ENCODE data around the gene B3GNT5. TPM values are rescaled to one million over a fixed set of nuclear protein-coding genes. Genes with fewer than 3 reads are reported as not detected.

B3GNT5 gene
- total and polyA plus RNA-seq, 3 donors from 2014 or later: 5.9 to 18.3 (median 6.3) TPM

DNA sequence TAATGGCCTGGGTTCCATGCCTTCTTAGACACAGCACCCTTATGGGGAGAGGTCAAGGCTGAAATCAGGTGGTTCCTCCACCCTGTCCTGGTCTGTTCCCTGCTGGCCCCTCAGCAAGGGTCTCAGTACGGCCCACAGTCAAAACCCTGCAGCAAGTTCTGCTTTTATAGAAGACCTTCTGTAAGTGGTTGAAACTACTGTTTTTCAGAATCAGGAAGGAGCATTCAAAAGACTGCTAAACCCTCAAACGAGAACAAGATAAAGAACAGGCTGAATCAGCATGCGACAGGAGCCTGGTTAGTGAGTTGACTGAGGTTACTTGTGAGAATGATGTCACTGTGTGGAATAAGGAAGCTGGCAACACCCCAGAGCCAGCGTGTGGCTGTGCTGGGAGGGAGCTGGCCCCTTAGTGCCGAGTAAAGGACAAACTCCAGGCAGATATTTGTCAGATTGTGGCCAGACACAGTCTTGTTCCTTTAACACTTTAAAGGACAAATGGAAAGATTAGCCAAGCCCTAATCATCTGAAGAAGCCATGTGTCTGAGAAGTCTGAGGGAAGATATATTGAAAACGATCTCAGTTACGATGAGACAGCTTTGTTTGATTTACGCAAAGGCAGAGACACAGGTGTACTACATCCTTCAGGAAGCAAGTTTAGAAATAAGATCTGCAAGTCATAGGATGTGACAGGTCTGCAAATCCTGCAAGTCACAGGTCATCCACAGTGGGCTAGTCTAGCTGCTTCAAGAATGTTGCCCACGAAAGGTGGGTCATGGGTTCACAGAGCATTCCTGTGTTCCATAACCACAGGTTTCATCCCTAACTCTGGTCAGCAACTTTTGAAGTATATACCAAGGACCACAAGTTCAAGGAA, 54.0 kb downstream of the B3GNT5 start:
- DNase-seq: peak; percentile 53
- H3K27ac ChIP-seq: no peak overlapping the region

DNA sequence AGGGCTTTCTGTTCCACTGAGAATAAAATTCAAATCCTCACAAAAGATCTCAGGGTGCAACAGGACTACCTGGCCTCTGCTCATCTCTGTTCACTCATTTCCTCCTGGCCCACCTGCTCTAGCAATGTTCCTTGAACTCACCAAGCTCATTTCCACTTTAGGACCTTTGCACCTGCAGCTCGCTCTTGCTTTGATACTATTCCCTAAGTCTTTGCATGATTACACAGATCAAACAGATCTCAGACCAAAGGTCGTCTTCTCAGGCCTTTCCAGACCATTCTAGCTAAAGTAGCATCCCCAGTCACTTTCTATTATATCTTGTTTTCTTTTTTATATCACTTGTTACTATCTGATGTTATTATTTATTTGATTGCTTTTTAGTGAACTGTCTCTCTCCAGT, 54.7 kb downstream of the B3GNT5 start:
- Histone ChIP-seq H3K27me3 (no peaks in the 10 kb centered on the region), H3K9me3 (no peaks in the 10 kb centered on the region), H3K27ac (no peak overlapping the region), H3K4me1 (no peaks in the 10 kb centered on the region), H3K36me3 (ENCODE audit: low read depth, missing control alignments) (no peaks in the 10 kb centered on the region), H3K4me3 (no peak overlapping the region)
- no peak for TF ChIP-seq POLR2A (IDR thresholded peaks at IDR 0.05)
- TF ChIP-seq, protein P1, sequence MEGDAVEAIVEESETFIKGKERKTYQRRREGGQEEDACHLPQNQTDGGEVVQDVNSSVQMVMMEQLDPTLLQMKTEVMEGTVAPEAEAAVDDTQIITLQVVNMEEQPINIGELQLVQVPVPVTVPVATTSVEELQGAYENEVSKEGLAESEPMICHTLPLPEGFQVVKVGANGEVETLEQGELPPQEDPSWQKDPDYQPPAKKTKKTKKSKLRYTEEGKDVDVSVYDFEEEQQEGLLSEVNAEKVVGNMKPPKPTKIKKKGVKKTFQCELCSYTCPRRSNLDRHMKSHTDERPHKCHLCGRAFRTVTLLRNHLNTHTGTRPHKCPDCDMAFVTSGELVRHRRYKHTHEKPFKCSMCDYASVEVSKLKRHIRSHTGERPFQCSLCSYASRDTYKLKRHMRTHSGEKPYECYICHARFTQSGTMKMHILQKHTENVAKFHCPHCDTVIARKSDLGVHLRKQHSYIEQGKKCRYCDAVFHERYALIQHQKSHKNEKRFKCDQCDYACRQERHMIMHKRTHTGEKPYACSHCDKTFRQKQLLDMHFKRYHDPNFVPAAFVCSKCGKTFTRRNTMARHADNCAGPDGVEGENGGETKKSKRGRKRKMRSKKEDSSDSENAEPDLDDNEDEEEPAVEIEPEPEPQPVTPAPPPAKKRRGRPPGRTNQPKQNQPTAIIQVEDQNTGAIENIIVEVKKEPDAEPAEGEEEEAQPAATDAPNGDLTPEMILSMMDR (IDR thresholded peaks at IDR 0.05): no peak
- WGBS, 2 donors: 93 to 97% methylated on average over 2 of the region's 2 CpGs
- intact Hi-C loops (cut with DNase I; ENCODE audit: low total_unique reads): no loop called here
- no peak for DNase-seq

More for the DNA sequence above, 54.0 kb downstream of the B3GNT5 start:
- Histone ChIP-seq H3K36me3 (ENCODE audit: low read depth, missing control alignments) (no peaks in the 10 kb centered on the region), H3K9me3 (no peaks in the 10 kb centered on the region), H3K4me1 (no peaks in the 10 kb centered on the region), H3K27me3 (no peaks in the 10 kb centered on the region), H3K4me3 (no peak overlapping the region)
- WGBS, 2 donors: 68% methylated on average over 9 of the region's 9 CpGs
- TF ChIP-seq POLR2A (IDR thresholded peaks at IDR 0.05): no peak
- TF ChIP-seq, protein P1 (IDR thresholded peaks at IDR 0.05): no peak
- intact Hi-C loops (cut with DNase I; ENCODE audit: low total_unique reads): no loop called here

DNA sequence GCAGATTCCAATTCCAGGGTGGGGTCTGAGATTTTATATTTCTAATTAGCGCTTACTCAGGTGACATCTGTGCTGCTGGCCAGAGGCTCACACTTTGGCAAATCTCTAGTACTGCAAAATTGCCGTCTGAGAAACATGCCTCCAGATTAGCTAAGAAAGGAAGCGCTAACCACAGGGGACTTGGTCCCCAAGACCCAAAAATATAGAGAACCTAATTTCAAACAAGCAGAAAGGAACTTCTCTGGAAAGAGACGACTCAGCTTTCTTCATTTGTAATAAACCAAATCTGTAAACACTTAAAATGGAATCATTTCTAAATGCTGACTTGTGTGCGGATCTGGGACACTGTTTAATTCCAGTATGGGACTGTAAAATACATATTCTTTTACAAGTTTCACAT, 55.7 kb downstream of the B3GNT5 start:
- H3K9me3 ChIP-seq: no peaks in the 10 kb centered on the region
- no peaks in the 10 kb centered on the region for H3K36me3 ChIP-seq (ENCODE audit: low read depth, missing control alignments)
- no peak overlapping the region for H3K4me3 ChIP-seq
- H3K27ac ChIP-seq: no peak overlapping the region
- TF ChIP-seq, protein P1 (IDR thresholded peaks at IDR 0.05): no peak
- no peak for TF ChIP-seq POLR2A (IDR thresholded peaks at IDR 0.05)
- DNase-seq: no peak
- no peaks in the 10 kb centered on the region for H3K4me1 ChIP-seq
- intact Hi-C loops (cut with DNase I; ENCODE audit: low total_unique reads): no loop called here
- no peaks in the 10 kb centered on the region for H3K27me3 ChIP-seq
- WGBS, 2 donors: 86 to 92% methylated on average over 5 of the region's 5 CpGs

DNA sequence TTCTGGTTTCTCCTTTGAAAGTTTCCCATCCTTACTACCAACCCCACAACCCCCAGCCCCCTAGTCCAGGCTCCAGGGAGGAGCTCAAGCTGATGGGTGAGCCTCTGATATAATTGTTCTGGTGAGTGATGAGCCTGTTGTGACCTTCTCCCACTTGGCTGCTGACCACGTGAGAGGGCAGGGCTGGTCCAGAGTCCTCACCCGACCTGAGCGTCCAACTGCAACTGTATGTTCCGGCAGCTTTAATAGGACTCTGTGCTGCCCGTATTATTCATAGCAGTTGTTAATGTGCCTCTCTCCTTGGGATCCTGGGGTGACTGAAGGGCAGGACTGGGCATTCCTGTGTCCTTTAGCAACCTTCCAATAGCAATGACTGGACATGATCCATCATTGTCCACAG, 56.2 kb downstream of the B3GNT5 start:
- H3K27ac ChIP-seq: no peak overlapping the region
- intact Hi-C loops (cut with DNase I; ENCODE audit: low total_unique reads): no loop called here

More for the DNA sequence above, 56.2 kb downstream of the B3GNT5 start:
- no peaks in the 10 kb centered on the region for H3K27me3 ChIP-seq
- 69% methylated on average over 5 of the region's 5 CpGs for WGBS, 2 donors
- TF ChIP-seq POLR2A (IDR thresholded peaks at IDR 0.05): no peak
- TF ChIP-seq, protein P1 (IDR thresholded peaks at IDR 0.05): no peak
- H3K4me1 ChIP-seq: no peaks in the 10 kb centered on the region
- DNase-seq: no peak
- H3K9me3 ChIP-seq: no peaks in the 10 kb centered on the region
- no peaks in the 10 kb centered on the region for H3K36me3 ChIP-seq (ENCODE audit: low read depth, missing control alignments)
- H3K4me3 ChIP-seq: no peak overlapping the region

Measured in testis (tissue), 3 donors.